ENCODE measurements around the gene PSTPIP1.

DNA sequence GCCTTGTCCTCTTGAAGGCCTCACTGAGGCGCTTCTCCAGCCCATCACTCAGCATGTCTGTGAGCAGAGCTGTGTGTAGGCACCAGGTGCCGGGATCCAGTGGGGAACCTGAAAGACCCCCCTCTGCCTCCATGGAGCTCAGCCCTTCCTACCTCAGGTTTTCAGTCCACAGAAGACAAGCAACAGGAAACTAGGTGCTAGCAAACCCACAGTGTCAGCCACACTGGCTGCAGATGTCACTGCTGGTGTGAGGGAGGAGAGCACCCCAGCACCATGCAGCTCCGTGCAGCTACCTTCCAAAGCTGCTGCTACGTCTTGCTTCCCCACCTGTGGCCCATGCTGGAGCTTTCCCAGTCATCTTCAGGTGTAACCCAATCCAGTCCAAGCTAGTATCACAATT, 17.9 kb downstream of the PSTPIP1 start:
- no peak for TF ChIP-seq CHD2 (IDR thresholded peaks at IDR 0.05; ENCODE audit: low read length, partially characterized antibody)
- TF ChIP-seq CTCF (IDR thresholded peaks at IDR 0.05) = no peak
- TF ChIP-seq NR3C1 (IDR thresholded peaks at IDR 0.05) = no peak
- TF ChIP-seq POLR2A (IDR thresholded peaks at IDR 0.05; ENCODE audit: low read length) = no peak
- no peak for TF ChIP-seq JUN (IDR thresholded peaks at IDR 0.05)
- no peak for TF ChIP-seq EP300 (IDR thresholded peaks at IDR 0.05)
- TF ChIP-seq USF2 (IDR thresholded peaks at IDR 0.05) = no peak
- TF ChIP-seq KDM1A (IDR thresholded peaks at IDR 0.05; ENCODE audit: low read depth) = no peak
